GM12891 (cell line): Measurements from ENCODE around the gene ARMH1.
A peak's percentile ranks its signal among the peaks of the same experiment; 100 is the strongest.

Experiments
- PAX5 ChIP-seq: IDR thresholded peaks from 2 replicates; pipeline ENCODE4 v1.6.1; 2011; ENCODE audit warnings: low read length, moderate library complexity, mild to moderate bottlenecking; ENCODE audit not compliant: insufficient read depth, severe bottlenecking
- POLR2A ChIP-seq: IDR thresholded peaks from 2 replicates; pipeline ENCODE4 v1.6.1; 2011; ENCODE audit warnings: low read depth, low read length, control low read depth
- POLR2AphosphoS5 ChIP-seq: IDR thresholded peaks from 2 replicates; pipeline ENCODE4 v1.6.1; 2011; ENCODE audit warnings: low read depth, low read length, control low read depth
- POU2F2 ChIP-seq: IDR thresholded peaks from 2 replicates; pipeline ENCODE4 v1.6.1; 2011; ENCODE audit warnings: low read depth, mild to moderate bottlenecking, control low read depth, low read length, moderate library complexity
- SPI1 ChIP-seq: IDR thresholded peaks from 2 replicates; pipeline ENCODE4 v1.6.1; 2011; ENCODE audit warnings: low read depth, low read length, control low read depth
- TAF1 ChIP-seq: IDR thresholded peaks from 2 replicates; pipeline ENCODE4 v1.6.1; 2011; ENCODE audit warnings: low read depth, low read length, control low read depth

DNA sequence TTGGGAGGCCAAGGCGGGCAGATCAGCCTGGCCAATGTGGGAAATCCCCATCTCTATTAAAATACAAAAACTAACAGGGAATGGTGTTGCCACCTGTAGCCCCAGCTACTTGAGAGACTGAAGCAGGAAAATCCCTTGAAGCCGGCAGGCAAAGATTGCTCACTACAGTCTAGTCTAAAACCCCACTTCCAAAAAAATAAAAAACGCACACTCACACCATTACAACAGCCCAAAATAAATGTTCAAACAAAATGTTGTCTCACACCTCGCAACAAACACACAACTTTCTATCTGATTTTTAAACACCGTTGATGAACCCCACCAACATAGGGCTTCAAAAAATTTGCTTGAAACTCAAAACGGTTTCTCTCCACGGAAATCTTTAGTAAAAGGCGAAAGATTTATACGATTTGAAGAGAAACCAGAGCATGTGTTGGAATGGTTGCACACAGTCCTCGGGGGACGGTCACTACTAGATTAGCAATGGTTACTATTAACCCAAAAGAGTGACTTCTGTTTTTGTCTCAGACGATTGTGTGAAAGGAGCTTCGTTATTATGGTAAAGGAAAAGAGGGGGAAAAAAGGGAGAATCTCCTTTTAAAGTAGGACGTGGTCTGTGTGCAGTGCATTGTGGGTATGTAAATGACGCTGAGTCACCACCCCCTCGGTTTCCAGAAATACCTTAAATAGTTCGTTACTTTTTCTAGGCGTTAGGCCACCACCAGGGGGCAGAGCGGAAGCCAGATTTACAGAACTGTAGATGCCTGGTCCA lies 56.4 kb downstream of the ARMH1 start, which contains the start of gene RNU5D-1:
- peak; percentile 100 for TF ChIP-seq POLR2AphosphoS5
- no peak for TF ChIP-seq PAX5
- peak; percentile 100 for TF ChIP-seq POLR2A
- peak; percentile 62; the same call in 1 of the 2 replicates for TF ChIP-seq TAF1
- TF ChIP-seq SPI1, result peak; percentile 16; the same call in 1 of the 2 replicates
- peak; percentile 99 for TF ChIP-seq POU2F2
